WTC11 (cell line): ENCODE results near the gene ZFP36L1. TPM values are rescaled to one million over a fixed set of nuclear protein-coding genes. Genes with fewer than 3 reads are reported as not detected.

Source experiments
- ATAC-seq: fragments of 200-7000 bp; cut with Tn5 transposase; 2 replicates; pipeline ENCODE4 v1.10.0; 2021; ENCODE audit warnings: mild to moderate bottlenecking, moderate library complexity
- CTCF ChIA-PET: fragments of 300-600 bp; sonication (Branson Sonifier 250); formaldehyde crosslinking; loops from one replicate; lab custom pipeline; 2021; ENCODE audit warnings: antibody characterized with exemption; lab: Charles Lee
- POLR2A ChIA-PET: fragments of 350-600 bp; sonication (Branson Sonifier 250); formaldehyde crosslinking; loops from one replicate; lab custom pipeline; 2021; ENCODE audit warnings: antibody characterized with exemption; lab: Charles Lee
- DNase-seq: peaks from one replicate; pipeline ENCODE4 v3.0.0; 2021; ENCODE audit warnings: low spot score
- H3K27ac Mint-ChIP-seq: 2 replicates; pipeline ENCODE4 v1.8.0; 2021; ENCODE audit warnings: mixed read lengths
- H3K27me3 Mint-ChIP-seq: 2 replicates; pipeline ENCODE4 v1.8.0; 2021; ENCODE audit warnings: low read depth, mild to moderate bottlenecking, moderate library complexity, mixed read lengths
- H3K36me3 Mint-ChIP-seq: 2 replicates; pipeline ENCODE4 v1.8.0; 2021; ENCODE audit warnings: mixed read lengths
- H3K4me1 Mint-ChIP-seq: 2 replicates; pipeline ENCODE4 v1.8.0; 2022; ENCODE audit warnings: mixed read lengths
- H3K4me3 Mint-ChIP-seq: 2 replicates; pipeline ENCODE4 v1.8.0; 2021; ENCODE audit warnings: mild to moderate bottlenecking, moderate library complexity, mixed read lengths
- H3K9me3 Mint-ChIP-seq: 2 replicates; pipeline ENCODE4 v1.8.0; 2021; ENCODE audit warnings: mixed read lengths
- CTCF ChIP-seq: fragments of 200-600 bp; IDR thresholded peaks from 2 replicates; pipeline ENCODE4 v1.8.0; 2022; ENCODE audit warnings: antibody characterized with exemption
- EMX1 ChIP-seq: fragments of 250-450 bp; sonication (Bioruptor Pico); IDR thresholded peaks from 2 replicates; pipeline ENCODE4 v1.8.0; 2021; ENCODE audit warnings: mild to moderate bottlenecking
- ETV6 ChIP-seq: sonication (generic); formaldehyde crosslinking; IDR thresholded peaks from 2 replicates; pipeline ENCODE4 v1.8.1; 2022; ENCODE audit warnings: mild to moderate bottlenecking, missing genetic modification reagents
- FOXK1 ChIP-seq: sonication (generic); formaldehyde crosslinking; IDR thresholded peaks from 2 replicates; pipeline ENCODE4 v1.8.0; 2022; ENCODE audit warnings: mild to moderate bottlenecking, moderate library complexity, missing genetic modification reagents
- FOXP1 ChIP-seq: sonication (generic); formaldehyde crosslinking; IDR thresholded peaks from 2 replicates; pipeline ENCODE4 v1.8.0; 2022; ENCODE audit warnings: missing genetic modification reagents, mild to moderate bottlenecking, moderate library complexity, borderline replicate concordance
- GABPB1 ChIP-seq: sonication (generic); formaldehyde crosslinking; IDR thresholded peaks from 2 replicates; pipeline ENCODE4 v1.8.1; 2023; ENCODE audit warnings: mild to moderate bottlenecking, missing genetic modification reagents
- HMGXB4 ChIP-seq: sonication (generic); formaldehyde crosslinking; IDR thresholded peaks from 2 replicates; pipeline ENCODE4 v1.8.1; 2023; ENCODE audit warnings: mild to moderate bottlenecking, moderate library complexity, missing genetic modification reagents
- JAZF1 ChIP-seq: fragments of 250-450 bp; sonication (Bioruptor Pico); IDR thresholded peaks from 2 replicates; pipeline ENCODE4 v1.9.0; 2021; ENCODE audit warnings: moderate library complexity, mild to moderate bottlenecking, inconsistent platforms
- MAX ChIP-seq: sonication (generic); formaldehyde crosslinking; IDR thresholded peaks from 2 replicates; pipeline ENCODE4 v1.8.0; 2022; ENCODE audit warnings: mild to moderate bottlenecking, missing genetic modification reagents
- MYBL2 ChIP-seq: sonication (generic); formaldehyde crosslinking; IDR thresholded peaks from 2 replicates; pipeline ENCODE4 v1.8.1; 2023; ENCODE audit warnings: mild to moderate bottlenecking, moderate library complexity, missing genetic modification reagents
- NFYB ChIP-seq: sonication (generic); formaldehyde crosslinking; conservative IDR thresholded peaks from 2 replicates; pipeline ENCODE4 v1.8.0; 2022; ENCODE audit warnings: low read depth, missing genetic modification reagents
- SP1 ChIP-seq: sonication (generic); formaldehyde crosslinking; conservative IDR thresholded peaks from 2 replicates; pipeline ENCODE4 v1.8.1; 2022; ENCODE audit warnings: missing genetic modification reagents
- TEAD1 ChIP-seq: sonication (generic); formaldehyde crosslinking; IDR thresholded peaks from 2 replicates; pipeline ENCODE4 v1.8.0; 2022; ENCODE audit warnings: mild to moderate bottlenecking, missing genetic modification reagents
- USF1 ChIP-seq: sonication (generic); formaldehyde crosslinking; IDR thresholded peaks from 2 replicates; pipeline ENCODE4 v1.8.0; 2022; ENCODE audit warnings: mild to moderate bottlenecking, missing genetic modification reagents
- USF2 ChIP-seq: sonication (generic); formaldehyde crosslinking; IDR thresholded peaks from 2 replicates; pipeline ENCODE4 v1.8.1; 2023; ENCODE audit warnings: mild to moderate bottlenecking, missing genetic modification reagents, moderate library complexity
- ZBTB21 ChIP-seq: sonication (generic); formaldehyde crosslinking; IDR thresholded peaks from 2 replicates; pipeline ENCODE4 v1.8.1; 2023; ENCODE audit warnings: mild to moderate bottlenecking, missing genetic modification reagents, borderline replicate concordance
- ZBTB43 ChIP-seq: sonication (generic); formaldehyde crosslinking; IDR thresholded peaks from 2 replicates; pipeline ENCODE4 v1.8.1; 2023; ENCODE audit warnings: mild to moderate bottlenecking, missing genetic modification reagents
- ZNF425 ChIP-seq: fragments of 250-450 bp; sonication (Bioruptor Pico); conservative IDR thresholded peaks from 2 replicates; pipeline ENCODE4 v1.9.0; 2021; ENCODE audit warnings: mild to moderate bottlenecking
- ZNF532 ChIP-seq: fragments of 250-450 bp; sonication (Bioruptor Pico); IDR thresholded peaks from 2 replicates; pipeline ENCODE4 v1.9.0; 2021; ENCODE audit warnings: mild to moderate bottlenecking, borderline replicate concordance
- total RNA-seq: library from RNA; stranded (reverse); gene quantifications from 3 replicates; pipeline ENCODE4 v1.2.3, GENCODE V29; 2021

The ZFP36L1 gene
- total RNA-seq, 1 experiment from 2014 or later: 132 TPM

GRCh38 chr14:68824517-68825347 lies 31.9 kb upstream of the ZFP36L1 start:
- Mint-ChIP-seq H3K4me1 (peaks cover 11% of the 10 kb centered on the region), H3K9me3 (no peaks in the 10 kb centered on the region), H3K36me3 (no peaks in the 10 kb centered on the region), H3K4me3 (no peak overlapping the region), H3K27me3 (peaks cover 2% of the 10 kb centered on the region; the same call in 1 of the 2 replicates), H3K27ac (no peak overlapping the region)
- ChIA-PET POLR2A (interaction anchor here (0.5 to 1.1 kb wide), 3 partner anchors 9 to 334 kb away, joined by 3 to 4 read pairs (median 3); no protein-coding TSS in a partner anchor), CTCF (interaction anchor here (0.6 to 4.0 kb wide), 44 partner anchors 8 to 1224 kb away, joined by 3 to 46 read pairs (median 4); partner anchors contain the start of genes EXD2, PIGH, ZFP36L1 and ZFYVE26)
- peak; percentile 94 for DNase-seq
- peak; percentile 65 for TF ChIP-seq CTCF
- TF ChIP-seq HMGXB4 (CRISPR knock-in tag): peak; percentile 40; the same call in 1 of the 2 replicates
- 0 out of 2 replicates have a peak, but pooled peaks have one; percentile 52 for TF ChIP-seq ETV6 (CRISPR knock-in tag)
- TF ChIP-seq GABPB1 (CRISPR knock-in tag): peak; percentile 93
- no peak for TF ChIP-seq ZNF425
- TF ChIP-seq SP1: peak; percentile 55; the same call in 1 of the 2 replicates
- no peak for TF ChIP-seq JAZF1 (CRISPR knock-in tag)
- TF ChIP-seq ZBTB21 (CRISPR knock-in tag): peak; percentile 20; the same call in 1 of the 2 replicates
- peak; percentile 31 for TF ChIP-seq USF2
- peak; percentile 84 for TF ChIP-seq MAX (CRISPR knock-in tag)
- no peak for TF ChIP-seq MYBL2 (CRISPR knock-in tag)
- TF ChIP-seq ZNF532 (CRISPR knock-in tag): 0 out of 2 replicates have a peak, but pooled peaks have one; percentile 64
- TF ChIP-seq USF1 (CRISPR knock-in tag): peak; percentile 30; the same call in 1 of the 2 replicates
- TF ChIP-seq TEAD1 (CRISPR knock-in tag): peak; percentile 23; the same call in 1 of the 2 replicates
- peak; percentile 60; the same call in 1 of the 2 replicates for TF ChIP-seq FOXP1
- peak; percentile 68 for TF ChIP-seq FOXK1 (CRISPR knock-in tag)
- TF ChIP-seq NFYB (CRISPR knock-in tag): no peak
- 0 out of 2 replicates have a peak, but pooled peaks have one; percentile 51 for TF ChIP-seq ZBTB43 (CRISPR knock-in tag)
- TF ChIP-seq EMX1 (CRISPR knock-in tag): no peak
- ATAC-seq: peak; percentile 98
